Transverse colon (tissue), 4 donors: Measurements from ENCODE around the gene AKR1B1. TPM values are rescaled to one million over a fixed set of nuclear protein-coding genes. Genes with fewer than 3 reads are reported as not detected.

Source experiments
- DNase-seq: peaks from one replicate; pipeline ENCODE4 v3.0.0-alpha.2; 2019
- H3K27ac ChIP-seq, 4 donors: fragments of 200-600 bp; sonication (generic); 2 replicates each; pipeline ENCODE4 v1.5.1; 2016 to 2018; ENCODE audit warnings: inconsistent platforms in 4 of 4
- H3K27me3 ChIP-seq: fragments of 200-600 bp; sonication (generic); 2 replicates; pipeline ENCODE4 v1.5.1; 2017; ENCODE audit warnings: inconsistent platforms
- H3K36me3 ChIP-seq, 4 donors: fragments of 200-600 bp; sonication (generic); 2 replicates each; pipeline ENCODE4 v1.5.1; 2017 to 2019; ENCODE audit warnings: inconsistent platforms in 4 of 4
- H3K4me1 ChIP-seq, 4 donors: fragments of 200-600 bp; sonication (generic); 2 replicates each; pipeline ENCODE4 v1.5.1; 2017 to 2020; ENCODE audit warnings: inconsistent platforms in 4 of 4
- H3K4me3 ChIP-seq, 4 donors: fragments of 200-600 bp; sonication (generic); 1 replicate in 1 of 4; 2 replicates in 3 of 4; pipeline versions ENCODE4 v1.5.1 to v1.6.1; 2017 to 2019; ENCODE audit warnings: inconsistent platforms in 4 of 4
- H3K9me3 ChIP-seq, 2 donors: fragments of 200-600 bp; sonication (generic); 2 replicates each; pipeline ENCODE4 v1.5.1; 2017 to 2019; ENCODE audit warnings: inconsistent platforms in 2 of 2
- CTCF ChIP-seq, 5 experiments: fragments of 200-600 bp in 3 of 5; fragments of 450-650 bp in 2 of 5; sonication (generic) in 3 of 5; IDR thresholded peaks; 1 replicate in 2 of 5; 2 replicates in 3 of 5; pipeline ENCODE4 v1.5.1; 2016 to 2017; ENCODE audit warnings: antibody characterized with exemption in 5 of 5, inconsistent platforms in 3 of 5, mild to moderate bottlenecking in 2 of 5, moderate library complexity in 1 of 5
- EP300 ChIP-seq: sonication (generic); formaldehyde crosslinking; IDR thresholded peaks from one replicate; pipeline ENCODE4 v1.6.1; 2017; ENCODE audit warnings: antibody characterized with exemption, low read depth
- POLR2A ChIP-seq: fragments of 450-650 bp; IDR thresholded peaks from one replicate; pipeline ENCODE4 v1.6.1; 2016; ENCODE audit warnings: antibody characterized with exemption, mild to moderate bottlenecking, moderate library complexity
- POLR2AphosphoS5 ChIP-seq, 3 donors: sonication (generic); formaldehyde crosslinking; IDR thresholded peaks; one replicate each; pipeline ENCODE4 v1.6.1; 2016; ENCODE audit warnings: antibody characterized with exemption in 3 of 3
- WGBS, 2 donors: methylation state at CpG; one replicate each; pipeline ENCODE4 v1.1.5; 2018; ENCODE audit warnings: low coverage in 1 of 2; 5-methylcytosine and 5-hydroxymethylcytosine counted together
- in situ Hi-C, 4 donors: fragments of 200-750 bp; cut with MboI; loops; one replicate each; pipeline versions ENCODE4 v1.15.0 to v1.15.1; 2017; ENCODE audit warnings: low sequenced_read_pairs in 3 of 4, low pct_ligation_motif_present in 1 of 4, low pct_unique_long_range_greater_than_20kb in 1 of 4
- intact Hi-C: fragments of 100-400 bp; cut with DNase I; formaldehyde crosslinking; loops from one replicate; pipeline ENCODE4 v1.15.1; 2023; ENCODE audit warnings: low total_unique reads
- total RNA-seq, 4 donors: library from RNA; depleted of rRNA; stranded (reverse); fragments of >200 nt; gene quantifications; one replicate each; pipeline ENCODE4 v1.1.0, GENCODE V29; 2016

The AKR1B1 gene
- total RNA-seq, 4 donors from 2014 or later = 6.4 to 37.2 (median 19.4) TPM

- no peak for TF ChIP-seq POLR2A
- no peak for TF ChIP-seq POLR2AphosphoS5 (IDR thresholded peaks at IDR 0.05)
- no peak for TF ChIP-seq EP300
- no peak for TF ChIP-seq CTCF (IDR thresholded peaks at IDR 0.05)
- Histone ChIP-seq H3K9me3 (no peaks in the 10 kb centered on the region), H3K27ac (peak overlapping the region; percentile 39 to 70 (median 62)), H3K4me3 (no peak overlapping the region), H3K36me3 (no peaks in the 10 kb centered on the region), H3K4me1 (peaks cover 10 to 46% (median 20%) of the 10 kb centered on the region in 4 donors), H3K27me3 (no peaks in the 10 kb centered on the region)
- no peak for DNase-seq
- 31 to 71% methylated on average over 2 to 4 of the region's 4 CpGs for WGBS, 2 donors
- in situ Hi-C loops = no loop called here
- intact Hi-C loops = no loop called here
Observed at GRCh38 chr7:134454277-134454676, 4.6 kb downstream of the AKR1B1 start.

DNA sequence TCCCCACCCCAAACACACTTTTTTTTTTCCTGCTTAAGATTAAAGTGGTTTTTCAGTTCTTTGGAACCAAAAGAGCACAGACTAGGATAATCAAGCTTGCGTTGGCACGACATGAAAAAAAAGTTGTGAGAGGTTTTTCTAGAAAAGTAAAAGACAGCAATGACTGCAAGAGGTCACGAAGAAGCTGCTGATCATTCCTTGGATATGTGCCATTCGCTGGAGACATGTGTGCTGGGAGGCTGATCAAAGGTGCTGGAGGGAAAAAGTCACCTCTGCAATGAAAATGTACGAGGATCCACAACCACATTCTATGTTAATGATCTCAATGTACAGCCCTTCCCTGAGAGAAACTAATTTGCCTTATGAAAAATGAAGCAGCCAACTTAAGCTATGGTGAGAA, 5.4 kb downstream of the AKR1B1 start:
- intact Hi-C loops = no loop called here
- Histone ChIP-seq H3K27ac (peak overlapping the region; percentile 27 to 70 (median 62)), H3K36me3 (peaks cover 0 to 3% (median 0%) of the 10 kb centered on the region in 4 donors), H3K9me3 (no peaks in the 10 kb centered on the region), H3K27me3 (no peaks in the 10 kb centered on the region), H3K4me1 (peaks cover 9 to 44% (median 20%) of the 10 kb centered on the region in 4 donors), H3K4me3 (no peak overlapping the region)
- DNase-seq = no peak
- TF ChIP-seq POLR2A (no peak), POLR2AphosphoS5 (IDR thresholded peaks at IDR 0.05) (no peak), CTCF (IDR thresholded peaks at IDR 0.05) (no peak), EP300 (no peak)
- WGBS, 2 donors = 51% methylated on average over 5 of the region's 5 CpGs
- in situ Hi-C loops = no loop called here

GRCh38 chr7:134452991-134453473, 5.9 kb downstream of the AKR1B1 start:
- Histone ChIP-seq H3K4me1 (peaks cover 9 to 43% (median 19%) of the 10 kb centered on the region in 4 donors), H3K27ac (peak overlapping the region; percentile 27 to 70 (median 62)), H3K36me3 (peaks cover 0 to 8% (median 1%) of the 10 kb centered on the region in 4 donors), H3K27me3 (no peaks in the 10 kb centered on the region), H3K4me3 (no peak overlapping the region), H3K9me3 (no peaks in the 10 kb centered on the region)
- WGBS, 2 donors = 40 to 57% methylated on average over 1 to 3 of the region's 7 CpGs
- TF ChIP-seq EP300 (no peak), CTCF (IDR thresholded peaks at IDR 0.05) (no peak), POLR2AphosphoS5 (IDR thresholded peaks at IDR 0.05) (no peak), POLR2A (no peak)
- DNase-seq = no peak
- intact Hi-C loops (no loop called here), in situ Hi-C loops (no loop called here)

DNA sequence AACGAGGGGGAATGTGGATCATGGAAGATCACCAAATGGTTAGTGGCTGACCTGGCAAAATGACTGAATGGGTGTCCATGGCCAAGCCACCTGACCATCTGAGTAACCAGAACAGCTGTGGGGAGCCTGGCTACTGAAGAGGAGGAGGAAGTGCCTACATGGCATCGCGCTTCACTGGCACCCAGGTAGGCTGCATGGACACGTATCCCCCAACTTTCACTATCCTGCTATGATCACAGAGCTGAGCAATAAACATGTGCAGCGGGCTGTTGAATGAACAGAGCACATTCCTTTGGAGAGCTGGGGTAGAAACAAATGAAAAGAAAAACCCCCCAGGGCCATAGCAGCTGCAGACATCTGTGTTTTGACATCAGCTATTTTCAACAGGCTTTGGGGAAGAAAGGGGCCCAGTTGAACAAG, 6.5 kb downstream of the AKR1B1 start:
- Histone ChIP-seq H3K27ac (peak overlapping the region; percentile 27 to 70 (median 62)), H3K27me3 (no peaks in the 10 kb centered on the region), H3K9me3 (no peaks in the 10 kb centered on the region), H3K4me3 (no peak overlapping the region), H3K4me1 (peaks cover 7 to 37% (median 16%) of the 10 kb centered on the region in 4 donors), H3K36me3 (peaks cover 0 to 12% (median 1%) of the 10 kb centered on the region in 4 donors)
- WGBS, 2 donors = 69% methylated on average over 5 of the region's 5 CpGs; no CpG with 5 or more reads in 1 of the 2 donors
- intact Hi-C loops (no loop called here), in situ Hi-C loops (no loop called here)
- no peak for DNase-seq
- TF ChIP-seq POLR2AphosphoS5 (IDR thresholded peaks at IDR 0.05) = no peak
- TF ChIP-seq CTCF (IDR thresholded peaks at IDR 0.05) = no peak
- no peak for TF ChIP-seq EP300
- no peak for TF ChIP-seq POLR2A
